Transverse colon (tissue), 4 donors: ENCODE data around the gene UBE4B.

Experiments used
- CTCF ChIP-seq, 5 experiments: fragments of 200-600 bp in 3 of 5; fragments of 450-650 bp in 2 of 5; sonication (generic) in 3 of 5; IDR thresholded peaks; 1 replicate in 2 of 5; 2 replicates in 3 of 5; pipeline ENCODE4 v1.5.1; 2016 to 2017; ENCODE audit warnings: antibody characterized with exemption in 5 of 5, inconsistent platforms in 3 of 5, mild to moderate bottlenecking in 2 of 5, moderate library complexity in 1 of 5
- POLR2A ChIP-seq: fragments of 450-650 bp; IDR thresholded peaks from one replicate; pipeline ENCODE4 v1.6.1; 2016; ENCODE audit warnings: antibody characterized with exemption, mild to moderate bottlenecking, moderate library complexity
- POLR2AphosphoS5 ChIP-seq, 3 donors: sonication (generic); formaldehyde crosslinking; IDR thresholded peaks; one replicate each; pipeline ENCODE4 v1.6.1; 2016; ENCODE audit warnings: antibody characterized with exemption in 3 of 3

- TF ChIP-seq CTCF (IDR thresholded peaks at IDR 0.05), result no peak
- TF ChIP-seq POLR2A, result no peak
- TF ChIP-seq POLR2AphosphoS5 (IDR thresholded peaks at IDR 0.05), result no peak
Measured at GRCh38 chr1:10132316-10132715, 99.6 kb downstream of the UBE4B start.
